H1 (cell line): ENCODE results near the gene FKBP2. TPM values are rescaled to one million over a fixed set of nuclear protein-coding genes. Genes with fewer than 3 reads are reported as not detected.

Experiments used
- CTCF ChIA-PET: fragments of 300-600 bp; sonication (Branson Sonifier 250); formaldehyde crosslinking; loops from one replicate; lab custom pipeline; 2021; ENCODE audit not compliant: partially characterized antibody; lab: Charles Lee
- POLR2A ChIA-PET: fragments of 300-600 bp; sonication (Branson Sonifier 250); formaldehyde crosslinking; loops from one replicate; lab custom pipeline; 2021; ENCODE audit warnings: inconsistent platforms; ENCODE audit not compliant: partially characterized antibody; lab: Charles Lee
- DNase-seq, 2 experiments: peaks; one replicate each; pipeline versions ENCODE4 v3.0.0 to v3.0.0-alpha.2; 2010 to 2022; ENCODE audit warnings: low spot score in 2 of 2, low read depth in 1 of 2, mixed read lengths in 1 of 2
- FAIRE-seq: peaks from 2 replicates; lab custom pipeline; 2011; peaks lifted over from hg19 to GRCh38; lab: Jason Lieb, UNC
- H2AFZ ChIP-seq: 2 replicates; pipeline ENCODE4 v1.8.1; 2012; ENCODE audit warnings: low read length, inconsistent platforms
- H2AK5ac ChIP-seq: 2 replicates; pipeline ENCODE4 v1.6.1; 2013; ENCODE audit warnings: low read depth, low read length
- H2BK120ac ChIP-seq: replicated peaks from 2 replicates; pipeline ENCODE3; 2013; ENCODE audit warnings: low read depth, low read length, inconsistent platforms
- H2BK12ac ChIP-seq: 2 replicates; pipeline ENCODE4 v1.6.1; 2013; ENCODE audit warnings: low read depth, low read length
- H2BK15ac ChIP-seq: 2 replicates; pipeline ENCODE4 v1.6.1; 2013; ENCODE audit warnings: low read length
- H2BK20ac ChIP-seq: 2 replicates; pipeline ENCODE4 v1.6.1; 2013; ENCODE audit warnings: low read length
- H2BK5ac ChIP-seq: 2 replicates; pipeline ENCODE4 v1.6.1; 2013; ENCODE audit warnings: low read depth, low read length
- H3K14ac ChIP-seq: 2 replicates; pipeline ENCODE4 v1.6.1; 2013; ENCODE audit warnings: inconsistent platforms; ENCODE audit not compliant: insufficient read length
- H3K18ac ChIP-seq: 2 replicates; pipeline ENCODE4 v1.6.1; 2013; ENCODE audit warnings: low read length; ENCODE audit errors: extremely low read depth
- H3K23ac ChIP-seq: 2 replicates; pipeline ENCODE4 v1.6.1; 2013; ENCODE audit warnings: inconsistent platforms; ENCODE audit not compliant: insufficient read length
- H3K23me2 ChIP-seq: 2 replicates; pipeline ENCODE4 v1.6.1; 2013; ENCODE audit warnings: low read depth, low read length
- H3K27ac ChIP-seq: 2 replicates; pipeline ENCODE4 v1.6.1; 2011; ENCODE audit warnings: low read depth, low read length, inconsistent platforms
- H3K27me3 ChIP-seq, 4 experiments: replicated peaks in 1 of 4; 1 replicate in 1 of 4; 2 replicates in 3 of 4; pipeline versions ENCODE4 v1.6.1 to v1.8.1; 2011 to 2013; ENCODE audit warnings: low read length in 3 of 4, mild to moderate bottlenecking in 3 of 4, inconsistent platforms in 2 of 4, mixed read lengths in 2 of 4, moderate library complexity in 1 of 4; ENCODE audit not compliant: control insufficient read depth in 3 of 4, insufficient read depth in 3 of 4; ENCODE audit errors: extremely low read depth in 1 of 4
- H3K36me3 ChIP-seq, 4 experiments: 2 replicates each; pipeline versions ENCODE4 v1.6.1 to v1.8.1; 2011 to 2013; ENCODE audit warnings: mild to moderate bottlenecking in 4 of 4, low read length in 3 of 4, moderate library complexity in 2 of 4, control low read depth in 1 of 4, inconsistent platforms in 1 of 4; ENCODE audit not compliant: insufficient read depth in 4 of 4, control insufficient read depth in 2 of 4
- H3K4ac ChIP-seq: replicated peaks from 2 replicates; pipeline ENCODE3; 2013; ENCODE audit warnings: low read length, low read depth, mixed read lengths, inconsistent platforms; ENCODE audit not compliant: insufficient read length
- H3K4me1 ChIP-seq, 4 experiments: replicated peaks in 1 of 4; 1 replicate in 1 of 4; 2 replicates in 3 of 4; pipeline versions ENCODE4 v1.6.1 to v1.8.1; 2011 to 2013; ENCODE audit warnings: low read length in 3 of 4, inconsistent platforms in 2 of 4, mixed read lengths in 1 of 4; ENCODE audit not compliant: insufficient read depth in 4 of 4, control insufficient read depth in 3 of 4
- H3K4me2 ChIP-seq, 2 experiments: 2 replicates each; pipeline versions ENCODE4 v1.6.1 to v1.8.1; 2011 to 2013; ENCODE audit warnings: low read depth in 2 of 2, low read length in 2 of 2, control low read depth in 1 of 2, inconsistent platforms in 1 of 2, mild to moderate bottlenecking in 1 of 2; ENCODE audit not compliant: insufficient read depth in 1 of 2
- H3K4me3 ChIP-seq, 4 experiments: fragments of 200-600, 300-600 bp in 1 of 4; sonication (generic), shearing (Covaris generic), sonication (Bioruptor Twin) in 1 of 4; 2 replicates each; pipeline versions ENCODE4 v1.5.1 to v1.8.1; 2011 to 2016; ENCODE audit warnings: low read length in 4 of 4, low read depth in 3 of 4, control low read depth in 2 of 4, inconsistent platforms in 2 of 4, mild to moderate bottlenecking in 2 of 4, mixed read lengths in 1 of 4, moderate library complexity in 1 of 4; ENCODE audit not compliant: insufficient read depth in 2 of 4; ENCODE audit errors: extremely low read depth in 1 of 4
- H3K56ac ChIP-seq: replicated peaks from 2 replicates; pipeline ENCODE3; 2013; ENCODE audit warnings: low read depth, mild to moderate bottlenecking, mixed read lengths, low read length, inconsistent platforms; ENCODE audit not compliant: insufficient read length
- H3K79me1 ChIP-seq: 2 replicates; pipeline ENCODE4 v1.6.1; 2013; ENCODE audit warnings: low read depth, low read length, control low read depth
- H3K79me2 ChIP-seq, 2 experiments: 2 replicates each; pipeline versions ENCODE4 v1.6.1 to v1.8.1; 2012 to 2013; ENCODE audit warnings: low read length in 2 of 2, mild to moderate bottlenecking in 2 of 2, inconsistent platforms in 1 of 2; ENCODE audit not compliant: insufficient read depth in 2 of 2, control insufficient read depth in 1 of 2
- H3K9ac ChIP-seq, 4 experiments: replicated peaks in 1 of 4; 1 replicate in 1 of 4; 2 replicates in 3 of 4; pipeline versions ENCODE4 v1.6.1 to v1.8.1; 2011 to 2013; ENCODE audit warnings: low read depth in 3 of 4, low read length in 3 of 4, control low read depth in 2 of 4, mild to moderate bottlenecking in 2 of 4, moderate library complexity in 2 of 4, inconsistent platforms in 1 of 4; ENCODE audit errors: extremely low read depth in 1 of 4
- H3K9me3 ChIP-seq, 2 experiments: 2 replicates each; pipeline versions ENCODE4 v1.6.1 to v1.8.1; 2012 to 2013; ENCODE audit warnings: mild to moderate bottlenecking in 2 of 2, moderate library complexity in 2 of 2, control low read depth in 1 of 2, inconsistent platforms in 1 of 2, low read depth in 1 of 2, low read length in 1 of 2, mixed read lengths in 1 of 2; ENCODE audit not compliant: insufficient read depth in 2 of 2
- H4K20me1 ChIP-seq, 2 experiments: replicated peaks in 1 of 2; 2 replicates each; pipeline versions ENCODE3 to v1.8.1; 2011 to 2013; ENCODE audit warnings: inconsistent platforms in 2 of 2, low read length in 2 of 2, mild to moderate bottlenecking in 1 of 2; ENCODE audit not compliant: insufficient read depth in 2 of 2, control insufficient read depth in 1 of 2
- H4K5ac ChIP-seq: 2 replicates; pipeline ENCODE4 v1.6.1; 2013; ENCODE audit warnings: low read length, low read depth, mixed read lengths, inconsistent platforms; ENCODE audit not compliant: insufficient read length
- H4K8ac ChIP-seq: 2 replicates; pipeline ENCODE4 v1.8.0; 2013; ENCODE audit warnings: mild to moderate bottlenecking, moderate library complexity, low read length, inconsistent platforms; ENCODE audit not compliant: insufficient read depth; ENCODE audit errors: extremely low read depth
- H4K91ac ChIP-seq: replicated peaks from 2 replicates; pipeline ENCODE3; 2013; ENCODE audit warnings: low read length, mixed read lengths, inconsistent platforms; ENCODE audit not compliant: insufficient read length
- CTBP2 ChIP-seq: IDR thresholded peaks from 2 replicates; pipeline ENCODE4 v1.7.0; 2011; ENCODE audit warnings: borderline replicate concordance, mild to moderate bottlenecking, moderate library complexity, mixed read lengths, low read length; ENCODE audit not compliant: insufficient read depth, insufficient read length
- SP4 ChIP-seq: IDR thresholded peaks from 2 replicates; pipeline ENCODE4 v1.6.1; 2012; ENCODE audit warnings: low read length, inconsistent platforms
- WGBS, 2 experiments: shearing (Covaris generic) in 1 of 2; methylation state at CpG; one replicate each; pipeline versions ENCODE4 v1.1.6 to v1.1.7; 2013 to 2015; ENCODE audit warnings: low lambda C conversion rate in 2 of 2, mixed read lengths in 2 of 2, inconsistent platforms in 1 of 2, low coverage in 1 of 2, missing lambda C conversion rate in 1 of 2; ENCODE audit not compliant: insufficient replicate concordance in 2 of 2, insufficient coverage in 1 of 2, insufficient read length in 1 of 2; ENCODE audit errors: extremely low coverage in 1 of 2, missing lambda C conversion rate in 1 of 2; 5-methylcytosine and 5-hydroxymethylcytosine counted together
- polyA plus RNA-seq, 7 experiments: library from polyadenylated mRNA; depleted of rRNA in 3 of 7; stranded (reverse) in 5 of 7; unstranded in 2 of 7; fragments of >200 nt in 5 of 7; fragments of 200-250 nt in 2 of 7; gene quantifications; 1 replicate in 5 of 7; 2 replicates in 1 of 7; 4 replicates in 1 of 7; pipeline versions ENCODE4 v1.2.1 to v1.2.3, GENCODE V29; 2011 to 2013; ENCODE audit warnings: missing spikeins in 2 of 7, mixed read lengths in 2 of 7
- total RNA-seq: library from RNA; stranded (reverse); fragmentation: NEBNext Ultra II Directional; extraction: Animal tissue kit (Norgen Biotek cat#: 25700); gene quantifications from 2 replicates; pipeline ENCODE4 v1.2.1, GENCODE V29; 2021

Gene FKBP2
- total and polyA plus RNA-seq, 2 of the 8 experiments (the other 6 are each of a cell fraction or from before 2014, with no cell fraction given), result 41.7 to 52.5 TPM

GRCh38 chr11:64287676-64288352 is 46.9 kb downstream of the FKBP2 start:
- H3K14ac ChIP-seq, result no peak overlapping the region
- no peak for FAIRE-seq
- no peaks in the 10 kb centered on the region for H3K9me3 ChIP-seq
- no peak overlapping the region for H3K23ac ChIP-seq
- no peak overlapping the region for H4K5ac ChIP-seq
- H2AFZ ChIP-seq, result no peak overlapping the region
- no peak for DNase-seq
- peaks cover 15% of the 10 kb centered on the region; the same call in 1 of the 2 replicates for H3K23me2 ChIP-seq
- H3K4me1 ChIP-seq, result peaks cover 0 to 14% (median 7%) of the 10 kb centered on the region in 4 experiments; a peak in 5 of 7 replicates
- H3K4me2 ChIP-seq, result no peak overlapping the region
- no peak overlapping the region for H3K56ac ChIP-seq
- H2BK20ac ChIP-seq, result no peak overlapping the region
- peaks cover 28 to 38% (median 36%) of the 10 kb centered on the region in 4 experiments; a peak in 6 of 7 replicates for H3K27me3 ChIP-seq
- no peak overlapping the region for H2BK120ac ChIP-seq
- CTCF ChIA-PET, result interaction anchor here (1.0 to 11.4 kb wide), 4 partner anchors 15 to 24 kb away, joined by 3 to 134 read pairs (median 4); partner anchors contain the start of genes CATSPERZ and ESRRA
- H3K4ac ChIP-seq, result no peak overlapping the region
- no peaks in the 10 kb centered on the region for H3K79me1 ChIP-seq
- 95% methylated on average over 33 of the region's 33 CpGs; no CpG with 5 or more reads in 1 of the 2 experiments for WGBS, 2 experiments
- 0 out of 2 replicates have a peak overlapping the region, but pooled peaks have one; percentile 44 for H2BK5ac ChIP-seq
- no peak overlapping the region for H2BK15ac ChIP-seq
- H3K9ac ChIP-seq, result no peak overlapping the region
- H3K36me3 ChIP-seq, result peaks cover 0 to 9% (median 0%) of the 10 kb centered on the region in 4 experiments; a peak in 1 of 8 replicates
- POLR2A ChIA-PET, result interaction anchor here (0.9 to 9.5 kb wide), 3 partner anchors 13 to 42 kb away, joined by 3 to 79 read pairs (median 4); no protein-coding TSS in a partner anchor
- peaks cover 5 to 17% of the 10 kb centered on the region in 2 experiments for H4K20me1 ChIP-seq
- H3K18ac ChIP-seq, result no peak overlapping the region
- H3K79me2 ChIP-seq, result no peaks in the 10 kb centered on the region
- H3K27ac ChIP-seq, result no peak overlapping the region
- no peak overlapping the region for H3K4me3 ChIP-seq
- no peak overlapping the region for H2BK12ac ChIP-seq
- no peak overlapping the region for H2AK5ac ChIP-seq
- H4K91ac ChIP-seq, result no peak overlapping the region
- H4K8ac ChIP-seq, result no peak overlapping the region
- TF ChIP-seq SP4 (no peak), CTBP2 (no peak)
